ENCODE measurements around the gene MAP3K3. TPM values are rescaled to one million over a fixed set of nuclear protein-coding genes. Genes with fewer than 3 reads are reported as not detected.

The MAP3K3 gene
- total RNA-seq, 1 experiment from 2014 or later: 16.2 TPM

GRCh38 chr17:63647936-63648335, 25.7 kb downstream of the MAP3K3 start:
- ChIA-PET CTCF (no interaction called here), POLR2A (no interaction called here)
- intact Hi-C loops (cut with micrococcal nuclease; ENCODE audit: unreplicated experiment): no loop called here

DNA sequence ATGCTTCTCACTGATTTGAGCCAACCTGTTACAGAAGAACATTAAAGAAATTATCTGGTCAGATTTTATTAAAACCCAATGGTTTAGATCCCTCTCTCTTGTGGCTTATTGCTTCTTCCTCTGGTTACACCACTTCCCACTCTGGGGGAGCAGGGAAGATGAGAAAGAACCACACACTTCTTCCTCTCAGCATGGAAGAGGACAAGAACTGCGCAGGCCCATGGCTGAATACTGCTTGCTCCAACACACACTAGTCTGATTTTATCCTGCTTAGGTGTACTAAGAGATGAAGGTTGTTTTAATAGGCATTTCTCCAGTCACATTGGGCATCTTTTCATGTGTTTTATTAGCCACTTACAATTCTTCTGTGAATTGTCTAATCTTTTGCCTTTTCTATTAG, 27.6 kb downstream of the MAP3K3 start:
- Histone ChIP-seq H3K4me1 (no peaks in the 10 kb centered on the region), H3K36me3 (ENCODE audit: control insufficient read depth, insufficient read depth, low read length) (no peaks in the 10 kb centered on the region), H3K4me3 (ENCODE audit: low read depth, low read length) (no peak overlapping the region), H3K9me3 (no peaks in the 10 kb centered on the region), H3K27me3 (replicated peaks; ENCODE audit: control insufficient read depth, insufficient read depth, low read length) (no peaks in the 10 kb centered on the region)
- H3K4me3 Mint-ChIP-seq (ENCODE audit: unreplicated experiment): no peak overlapping the region
- intact Hi-C loops (cut with micrococcal nuclease; ENCODE audit: unreplicated experiment): no loop called here
- H3K27me3 Mint-ChIP-seq (ENCODE audit: insufficient read depth, unreplicated experiment): no peaks in the 10 kb centered on the region
- no peak overlapping the region for H3K27ac Mint-ChIP-seq (ENCODE audit: unreplicated experiment)
- H3K4me1 Mint-ChIP-seq (ENCODE audit: low read depth, unreplicated experiment): no peaks in the 10 kb centered on the region
- DNase-seq: no peak
- CTCF ChIA-PET: no interaction called here
- POLR2A ChIA-PET: no interaction called here
- no peaks in the 10 kb centered on the region for H3K36me3 Mint-ChIP-seq (ENCODE audit: insufficient read depth, unreplicated experiment)
- BruUV-seq (replicated peaks): no TSS peak
- TF ChIP-seq, protein P1, sequence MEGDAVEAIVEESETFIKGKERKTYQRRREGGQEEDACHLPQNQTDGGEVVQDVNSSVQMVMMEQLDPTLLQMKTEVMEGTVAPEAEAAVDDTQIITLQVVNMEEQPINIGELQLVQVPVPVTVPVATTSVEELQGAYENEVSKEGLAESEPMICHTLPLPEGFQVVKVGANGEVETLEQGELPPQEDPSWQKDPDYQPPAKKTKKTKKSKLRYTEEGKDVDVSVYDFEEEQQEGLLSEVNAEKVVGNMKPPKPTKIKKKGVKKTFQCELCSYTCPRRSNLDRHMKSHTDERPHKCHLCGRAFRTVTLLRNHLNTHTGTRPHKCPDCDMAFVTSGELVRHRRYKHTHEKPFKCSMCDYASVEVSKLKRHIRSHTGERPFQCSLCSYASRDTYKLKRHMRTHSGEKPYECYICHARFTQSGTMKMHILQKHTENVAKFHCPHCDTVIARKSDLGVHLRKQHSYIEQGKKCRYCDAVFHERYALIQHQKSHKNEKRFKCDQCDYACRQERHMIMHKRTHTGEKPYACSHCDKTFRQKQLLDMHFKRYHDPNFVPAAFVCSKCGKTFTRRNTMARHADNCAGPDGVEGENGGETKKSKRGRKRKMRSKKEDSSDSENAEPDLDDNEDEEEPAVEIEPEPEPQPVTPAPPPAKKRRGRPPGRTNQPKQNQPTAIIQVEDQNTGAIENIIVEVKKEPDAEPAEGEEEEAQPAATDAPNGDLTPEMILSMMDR (IDR thresholded peaks at IDR 0.05; ENCODE audit: insufficient read depth in 1 of 2, low read depth in 1 of 2, low read length in 1 of 2, severe bottlenecking in 1 of 2, unreplicated experiment in 1 of 2): no peak
- no peaks in the 10 kb centered on the region for H3K9me3 Mint-ChIP-seq (ENCODE audit: unreplicated experiment)

More at GRCh38 chr17:63647936-63648335, 25.7 kb downstream of the MAP3K3 start:
- TF ChIP-seq, protein P1 (IDR thresholded peaks at IDR 0.05; ENCODE audit: insufficient read depth in 1 of 2, low read depth in 1 of 2, low read length in 1 of 2, severe bottlenecking in 1 of 2, unreplicated experiment in 1 of 2): no peak
- no peaks in the 10 kb centered on the region for H3K9me3 Mint-ChIP-seq (ENCODE audit: unreplicated experiment)
- H3K4me3 ChIP-seq (ENCODE audit: low read depth, low read length): no peak overlapping the region
- H3K9me3 ChIP-seq: no peaks in the 10 kb centered on the region
- no peaks in the 10 kb centered on the region for H3K27me3 ChIP-seq (replicated peaks; ENCODE audit: control insufficient read depth, insufficient read depth, low read length)
- no peaks in the 10 kb centered on the region for H3K4me1 Mint-ChIP-seq (ENCODE audit: low read depth, unreplicated experiment)
- no peaks in the 10 kb centered on the region for H3K27me3 Mint-ChIP-seq (ENCODE audit: insufficient read depth, unreplicated experiment)
- H3K27ac Mint-ChIP-seq (ENCODE audit: unreplicated experiment): no peak overlapping the region
- no peak overlapping the region for H3K4me3 Mint-ChIP-seq (ENCODE audit: unreplicated experiment)
- BruUV-seq (replicated peaks): no TSS peak
- no peaks in the 10 kb centered on the region for H3K4me1 ChIP-seq
- DNase-seq: no peak
- no peaks in the 10 kb centered on the region for H3K36me3 ChIP-seq (ENCODE audit: control insufficient read depth, insufficient read depth, low read length)
- H3K36me3 Mint-ChIP-seq (ENCODE audit: insufficient read depth, unreplicated experiment): no peaks in the 10 kb centered on the region

GRCh38 chr17:63652106-63652505, 29.9 kb downstream of the MAP3K3 start:
- no peak overlapping the region for H3K4me3 Mint-ChIP-seq (ENCODE audit: unreplicated experiment)

More at GRCh38 chr17:63652106-63652505, 29.9 kb downstream of the MAP3K3 start:
- H3K9me3 ChIP-seq: no peaks in the 10 kb centered on the region
- ChIA-PET CTCF (no interaction called here), POLR2A (no interaction called here)
- Mint-ChIP-seq H3K27me3 (ENCODE audit: insufficient read depth, unreplicated experiment) (no peaks in the 10 kb centered on the region), H3K9me3 (ENCODE audit: unreplicated experiment) (no peaks in the 10 kb centered on the region), H3K4me1 (ENCODE audit: low read depth, unreplicated experiment) (no peaks in the 10 kb centered on the region), H3K27ac (ENCODE audit: unreplicated experiment) (no peak overlapping the region), H3K36me3 (ENCODE audit: insufficient read depth, unreplicated experiment) (no peaks in the 10 kb centered on the region)
- H3K4me1 ChIP-seq: no peaks in the 10 kb centered on the region
- no TSS peak for BruUV-seq (replicated peaks)
- H3K27me3 ChIP-seq (replicated peaks; ENCODE audit: control insufficient read depth, insufficient read depth, low read length): no peaks in the 10 kb centered on the region
- H3K36me3 ChIP-seq (ENCODE audit: control insufficient read depth, insufficient read depth, low read length): no peaks in the 10 kb centered on the region
- no peak overlapping the region for H3K4me3 ChIP-seq (ENCODE audit: low read depth, low read length)
- TF ChIP-seq, protein P1 (IDR thresholded peaks at IDR 0.05; ENCODE audit: insufficient read depth in 1 of 2, low read depth in 1 of 2, low read length in 1 of 2, severe bottlenecking in 1 of 2, unreplicated experiment in 1 of 2): no peak
- intact Hi-C loops (cut with micrococcal nuclease; ENCODE audit: unreplicated experiment): no loop called here
- no peak for DNase-seq

All from Caco-2 (cell line).